ENCODE results near the gene MAL.
A peak's percentile ranks its signal among the peaks of the same experiment; 100 is the strongest.

The MAL gene

GRCh38 chr2:94990956-94991355, 34.6 kb upstream of the MAL start:
- H3K27me3 ChIP-seq (ENCODE audit: control insufficient read depth in 3 of 3, insufficient read depth in 3 of 3, low read depth in 1 of 3, low read length in 3 of 3) = peaks cover 0 to 8% (median 0%) of the 10 kb centered on the region in 3 experiments
- no peak overlapping the region for H3K18ac ChIP-seq (ENCODE audit: low read length)
- no peak overlapping the region for H4K8ac ChIP-seq (ENCODE audit: low read depth, low read length)
- no peaks in the 10 kb centered on the region for H3K36me3 ChIP-seq (replicated peaks in 1 of 2; ENCODE audit: control insufficient read depth in 2 of 2, insufficient read depth in 2 of 2, low read length in 2 of 2)
- H2BK120ac ChIP-seq (ENCODE audit: low read depth, low read length) = no peak overlapping the region
- H3K9ac ChIP-seq (ENCODE audit: low read depth, low read length, poor library complexity) = no peak overlapping the region
- no peak overlapping the region for H3K27ac ChIP-seq (replicated peaks; ENCODE audit: low read length)
- H3K4me2 ChIP-seq (ENCODE audit: insufficient read depth, low read length, poor library complexity, severe bottlenecking) = no peak overlapping the region
- H4K91ac ChIP-seq (ENCODE audit: low read depth, low read length, poor library complexity) = no peak overlapping the region
- no peak for DNase-seq (ENCODE audit: low spot score)
- H3K4ac ChIP-seq (ENCODE audit: low read length) = no peak overlapping the region
- H2BK5ac ChIP-seq (ENCODE audit: low read length) = no peak overlapping the region
- no peak overlapping the region for H2BK12ac ChIP-seq (ENCODE audit: low read length)
- H3K4me3 ChIP-seq (ENCODE audit: low read length in 2 of 2) = no peak overlapping the region
- no peaks in the 10 kb centered on the region for H3K79me1 ChIP-seq (ENCODE audit: low read depth, low read length)
- no peak overlapping the region for H2BK15ac ChIP-seq (ENCODE audit: low read length)
- no peak overlapping the region for H2AK5ac ChIP-seq (ENCODE audit: low read depth, low read length)
- no peak overlapping the region for H2AFZ ChIP-seq (ENCODE audit: low read length)
- peaks cover 0 to 7% of the 10 kb centered on the region in 2 donors for H3K4me1 ChIP-seq (ENCODE audit: control insufficient read depth in 2 of 2, insufficient read depth in 1 of 2, low read depth in 1 of 2, low read length in 2 of 2)
- no peaks in the 10 kb centered on the region for H3K9me3 ChIP-seq (replicated peaks in 1 of 2; ENCODE audit: control insufficient read depth in 2 of 2, insufficient read depth in 1 of 2, low read depth in 1 of 2, low read length in 2 of 2)
- no peak overlapping the region for H3K14ac ChIP-seq (ENCODE audit: low read length)
- no peak overlapping the region for H3K23ac ChIP-seq (ENCODE audit: low read depth, low read length, poor library complexity)

DNA sequence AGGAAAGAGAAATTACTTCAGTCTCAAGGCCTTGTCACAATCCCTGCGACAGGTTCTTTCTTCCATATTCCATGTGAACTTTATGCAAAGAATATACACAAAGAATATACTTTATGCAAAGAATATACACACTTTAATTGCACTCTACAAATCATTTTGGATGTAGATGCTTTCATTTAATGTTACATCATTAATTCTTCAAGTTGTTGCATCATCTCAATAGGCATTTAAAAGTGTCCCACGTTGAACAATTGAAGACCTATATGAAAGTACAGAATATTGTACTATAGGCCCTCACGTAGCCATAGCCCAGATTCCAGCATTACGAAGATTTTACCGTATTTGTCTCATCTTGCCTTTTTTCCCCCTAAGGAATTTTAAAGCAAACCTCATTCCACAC, 33.1 kb upstream of the MAL start:
- Histone ChIP-seq H4K91ac (ENCODE audit: low read depth, low read length, poor library complexity) (no peak overlapping the region), H3K36me3 (replicated peaks in 1 of 2; ENCODE audit: control insufficient read depth in 2 of 2, insufficient read depth in 2 of 2, low read length in 2 of 2) (no peaks in the 10 kb centered on the region), H3K27me3 (ENCODE audit: control insufficient read depth in 3 of 3, insufficient read depth in 3 of 3, low read depth in 1 of 3, low read length in 3 of 3) (peaks cover 0 to 8% (median 0%) of the 10 kb centered on the region in 3 experiments), H3K4me2 (ENCODE audit: insufficient read depth, low read length, poor library complexity, severe bottlenecking) (no peak overlapping the region), H3K23ac (ENCODE audit: low read depth, low read length, poor library complexity) (no peak overlapping the region), H2BK5ac (ENCODE audit: low read length) (no peak overlapping the region), H3K4ac (ENCODE audit: low read length) (no peak overlapping the region), H3K18ac (ENCODE audit: low read length) (no peak overlapping the region), H3K4me1 (ENCODE audit: control insufficient read depth in 2 of 2, insufficient read depth in 1 of 2, low read depth in 1 of 2, low read length in 2 of 2) (peaks cover 4 to 16% of the 10 kb centered on the region in 2 donors), H3K9me3 (replicated peaks in 1 of 2; ENCODE audit: control insufficient read depth in 2 of 2, insufficient read depth in 1 of 2, low read depth in 1 of 2, low read length in 2 of 2) (no peaks in the 10 kb centered on the region), H2AFZ (ENCODE audit: low read length) (no peak overlapping the region), H2BK120ac (ENCODE audit: low read depth, low read length) (no peak overlapping the region), H3K27ac (replicated peaks; ENCODE audit: low read length) (no peak overlapping the region), H3K79me1 (ENCODE audit: low read depth, low read length) (no peaks in the 10 kb centered on the region), H2BK12ac (ENCODE audit: low read length) (no peak overlapping the region), H3K14ac (ENCODE audit: low read length) (no peak overlapping the region), H2AK5ac (ENCODE audit: low read depth, low read length) (no peak overlapping the region), H3K9ac (ENCODE audit: low read depth, low read length, poor library complexity) (no peak overlapping the region), H4K8ac (ENCODE audit: low read depth, low read length) (no peak overlapping the region), H2BK15ac (ENCODE audit: low read length) (no peak overlapping the region), H3K4me3 (ENCODE audit: low read length in 2 of 2) (no peak overlapping the region)
- no CpG with 5 or more reads among the region's 5 CpGs for WGBS, 2 donors (ENCODE audit: extremely low coverage in 2 of 2, insufficient read length in 2 of 2, insufficient replicate concordance in 1 of 2)
- no peak for DNase-seq (ENCODE audit: low spot score)

DNA sequence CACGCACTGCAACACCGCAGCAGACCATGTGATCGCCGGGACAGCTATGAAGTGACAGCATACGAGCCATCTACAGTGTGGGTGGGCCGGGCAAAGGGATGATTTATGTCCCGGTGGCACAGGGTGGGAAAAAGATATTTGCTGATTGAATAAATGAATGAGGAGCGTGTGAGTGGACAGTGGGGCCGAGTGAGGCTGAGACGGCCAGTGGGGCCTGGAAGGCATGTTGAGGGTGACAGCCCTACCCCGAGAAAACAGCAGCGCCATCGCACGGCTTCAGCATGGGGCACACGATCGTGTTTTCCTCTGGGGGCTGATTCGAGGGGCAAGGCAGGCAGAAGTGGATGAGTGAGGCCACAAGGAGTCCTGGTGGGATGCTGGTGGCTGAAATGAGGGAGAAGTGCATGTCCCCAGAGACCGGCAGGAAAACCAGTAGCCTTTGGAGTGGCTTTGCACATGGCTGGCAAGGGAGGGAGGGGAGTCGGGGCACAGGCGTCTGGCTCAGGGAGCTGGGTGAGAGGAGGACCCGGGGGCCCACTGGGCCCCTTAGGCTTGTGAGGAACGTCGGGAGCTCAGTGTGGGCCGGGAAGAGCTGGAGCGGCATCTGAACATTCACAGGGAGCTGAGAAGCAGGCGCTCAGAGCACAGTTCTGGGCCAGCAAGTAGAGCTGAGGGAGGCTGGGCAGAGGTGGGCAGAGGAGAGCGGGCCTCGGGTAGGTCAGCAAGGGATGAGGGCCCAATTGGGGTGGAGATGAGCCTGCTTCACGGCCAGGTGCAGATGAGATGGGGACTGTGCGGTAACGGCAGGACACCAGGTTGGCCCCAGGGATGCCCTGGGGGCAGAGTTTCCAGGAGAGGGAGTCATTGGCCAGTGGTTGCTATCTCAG, 32.1 kb upstream of the MAL start:
- peaks cover 0 to 8% (median 4%) of the 10 kb centered on the region in 3 experiments for H3K27me3 ChIP-seq (ENCODE audit: control insufficient read depth in 3 of 3, insufficient read depth in 3 of 3, low read depth in 1 of 3, low read length in 3 of 3)
- no peak overlapping the region for H3K4me2 ChIP-seq (ENCODE audit: insufficient read depth, low read length, poor library complexity, severe bottlenecking)
- DNase-seq (ENCODE audit: low spot score) = no peak
- H3K9ac ChIP-seq (ENCODE audit: low read depth, low read length, poor library complexity) = no peak overlapping the region
- H3K4me3 ChIP-seq (ENCODE audit: low read length in 2 of 2) = no peak overlapping the region
- H2BK12ac ChIP-seq (ENCODE audit: low read length) = no peak overlapping the region
- H3K79me1 ChIP-seq (ENCODE audit: low read depth, low read length) = no peaks in the 10 kb centered on the region
- peak overlapping the region; percentile 48 for H3K18ac ChIP-seq (ENCODE audit: low read length)
- no peak overlapping the region for H2AFZ ChIP-seq (ENCODE audit: low read length)
- H3K9me3 ChIP-seq (replicated peaks in 1 of 2; ENCODE audit: control insufficient read depth in 2 of 2, insufficient read depth in 1 of 2, low read depth in 1 of 2, low read length in 2 of 2) = no peaks in the 10 kb centered on the region
- no peak overlapping the region for H4K8ac ChIP-seq (ENCODE audit: low read depth, low read length)
- H3K27ac ChIP-seq (replicated peaks; ENCODE audit: low read length) = no peak overlapping the region
- no peak overlapping the region for H3K4ac ChIP-seq (ENCODE audit: low read length)
- H4K91ac ChIP-seq (ENCODE audit: low read depth, low read length, poor library complexity) = no peak overlapping the region
- no peak overlapping the region for H2BK5ac ChIP-seq (ENCODE audit: low read length)
- no peak overlapping the region for H2BK15ac ChIP-seq (ENCODE audit: low read length)
- no peak overlapping the region for H2BK120ac ChIP-seq (ENCODE audit: low read depth, low read length)
- H3K4me1 ChIP-seq (ENCODE audit: control insufficient read depth in 2 of 2, insufficient read depth in 1 of 2, low read depth in 1 of 2, low read length in 2 of 2) = peaks cover 5 to 16% of the 10 kb centered on the region in 2 donors
- H2AK5ac ChIP-seq (ENCODE audit: low read depth, low read length) = peak overlapping the region; percentile 20
- no CpG with 5 or more reads among the region's 31 CpGs for WGBS, 2 donors (ENCODE audit: extremely low coverage in 2 of 2, insufficient read length in 2 of 2, insufficient replicate concordance in 1 of 2)
- no peak overlapping the region for H3K23ac ChIP-seq (ENCODE audit: low read depth, low read length, poor library complexity)
- peak overlapping the region; percentile 25 for H3K14ac ChIP-seq (ENCODE audit: low read length)
- H3K36me3 ChIP-seq (replicated peaks in 1 of 2; ENCODE audit: control insufficient read depth in 2 of 2, insufficient read depth in 2 of 2, low read length in 2 of 2) = no peaks in the 10 kb centered on the region

- no peak overlapping the region for H4K8ac ChIP-seq (ENCODE audit: low read depth, low read length)
- H3K4me3 ChIP-seq (ENCODE audit: low read length in 2 of 2) = peak overlapping the region in 1 of 2 donors; percentile 68
- no peak overlapping the region for H2BK5ac ChIP-seq (ENCODE audit: low read length)
- H2BK12ac ChIP-seq (ENCODE audit: low read length) = peak overlapping the region; percentile 77
- no peak overlapping the region for H2BK15ac ChIP-seq (ENCODE audit: low read length)
- H2AK5ac ChIP-seq (ENCODE audit: low read depth, low read length) = peak overlapping the region; percentile 20
- peak overlapping the region; percentile 28 for H3K18ac ChIP-seq (ENCODE audit: low read length)
- H2AFZ ChIP-seq (ENCODE audit: low read length) = no peak overlapping the region
- no peak overlapping the region for H3K27ac ChIP-seq (replicated peaks; ENCODE audit: low read length)
- no peak overlapping the region for H3K4me2 ChIP-seq (ENCODE audit: insufficient read depth, low read length, poor library complexity, severe bottlenecking)
- no peak overlapping the region for H2BK120ac ChIP-seq (ENCODE audit: low read depth, low read length)
- peak overlapping the region; percentile 97 for H3K14ac ChIP-seq (ENCODE audit: low read length)
- H3K27me3 ChIP-seq (ENCODE audit: control insufficient read depth in 3 of 3, insufficient read depth in 3 of 3, low read depth in 1 of 3, low read length in 3 of 3) = peaks cover 0 to 8% (median 7%) of the 10 kb centered on the region in 3 experiments
- no peak for DNase-seq (ENCODE audit: low spot score)
- H3K9me3 ChIP-seq (replicated peaks in 1 of 2; ENCODE audit: control insufficient read depth in 2 of 2, insufficient read depth in 1 of 2, low read depth in 1 of 2, low read length in 2 of 2) = no peaks in the 10 kb centered on the region
- H3K23ac ChIP-seq (ENCODE audit: low read depth, low read length, poor library complexity) = peak overlapping the region; percentile 92
- WGBS, 2 donors (ENCODE audit: extremely low coverage in 2 of 2, insufficient read length in 2 of 2, insufficient replicate concordance in 1 of 2) = no CpG with 5 or more reads among the region's 16 CpGs
- peak overlapping the region; percentile 76 for H4K91ac ChIP-seq (ENCODE audit: low read depth, low read length, poor library complexity)
- H3K79me1 ChIP-seq (ENCODE audit: low read depth, low read length) = no peaks in the 10 kb centered on the region
- peaks cover 7 to 15% of the 10 kb centered on the region in 2 donors for H3K4me1 ChIP-seq (ENCODE audit: control insufficient read depth in 2 of 2, insufficient read depth in 1 of 2, low read depth in 1 of 2, low read length in 2 of 2)
- peak overlapping the region; percentile 79 for H3K4ac ChIP-seq (ENCODE audit: low read length)
- H3K36me3 ChIP-seq (replicated peaks in 1 of 2; ENCODE audit: control insufficient read depth in 2 of 2, insufficient read depth in 2 of 2, low read length in 2 of 2) = no peaks in the 10 kb centered on the region
- peak overlapping the region; percentile 89 for H3K9ac ChIP-seq (ENCODE audit: low read depth, low read length, poor library complexity)
These were observed 31.2 kb upstream of the MAL start for GRCh38 chr2:94994063-94994913.
